Activated naive CD8-positive, alpha-beta T cell treated with anti-CD3 and anti-CD28 coated beads, Interleukin-2, amount 50 U/mL, for 16 hours (primary cell): ENCODE results near the gene ZNF292.
"Not testable (repeated sequence)": the region's sequence is repeated elsewhere in the genome, so short reads cannot be mapped to it uniquely, and the experiment has no call there.

Source experiments
- DNase-seq: peaks from one replicate; pipeline ENCODE4 v3.0.0-alpha.2; 2020; ENCODE audit warnings: low read depth, low spot score

ZNF292 gene

DNA sequence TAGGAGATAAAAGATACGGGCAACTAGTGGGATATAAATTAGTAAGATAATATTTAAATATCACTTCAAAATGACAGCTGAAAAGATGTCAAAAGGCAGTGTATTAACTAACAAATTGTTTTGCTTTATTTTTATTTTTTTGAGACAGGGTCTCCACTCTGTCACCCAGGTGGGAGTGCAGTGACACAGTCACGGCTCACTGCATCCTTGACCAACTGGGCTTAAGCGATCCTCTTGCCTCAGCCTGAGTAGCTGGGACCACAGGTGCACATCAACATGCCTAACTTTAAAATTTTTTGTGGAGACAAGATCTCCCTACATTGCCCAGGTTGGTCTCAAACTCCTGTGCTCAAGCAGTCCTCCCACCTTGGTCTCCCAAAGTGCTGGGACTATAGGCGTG is 5.9 kb downstream of the ZNF292 start:
- DNase-seq: no peak

DNA sequence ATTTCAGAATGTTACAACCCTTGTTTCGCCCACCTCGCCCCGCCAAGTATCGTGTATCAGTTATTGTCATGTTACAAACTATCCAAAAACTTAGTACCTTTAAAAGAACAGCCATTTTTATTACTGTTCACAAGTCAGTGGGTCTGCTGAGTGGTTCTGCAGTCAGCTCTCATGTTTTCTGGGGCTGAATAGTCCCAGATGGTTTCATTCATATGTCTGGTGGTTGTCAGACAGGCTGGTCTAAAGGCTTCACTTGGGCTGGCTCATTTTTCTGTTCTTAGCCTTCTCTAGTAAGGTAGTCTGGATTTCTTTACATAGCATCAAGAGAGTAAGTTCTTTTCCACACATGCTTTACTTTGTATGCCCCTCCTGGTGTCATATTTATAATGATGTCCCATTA is 8.6 kb downstream of the ZNF292 start:
- no peak for DNase-seq

DNA sequence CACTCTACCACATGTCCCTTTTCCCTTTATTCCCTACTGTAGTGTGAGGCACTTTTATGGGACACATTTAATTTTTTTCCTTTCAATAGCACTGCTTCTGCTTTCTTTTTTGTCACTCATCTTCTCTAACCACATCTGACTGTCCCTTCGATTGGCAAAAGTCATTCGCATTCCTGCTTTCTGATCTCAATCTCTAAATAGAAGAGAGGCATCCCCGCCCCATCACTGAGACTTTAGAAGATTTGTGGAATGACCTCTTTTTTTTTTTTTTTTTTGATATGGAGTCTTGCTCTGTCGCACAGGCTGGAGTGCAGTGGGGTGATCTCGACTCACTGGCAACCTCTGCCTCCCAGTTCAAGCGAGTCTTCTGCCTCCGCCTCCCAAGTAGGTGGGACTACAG is 9.1 kb downstream of the ZNF292 start:
- DNase-seq: no peak

DNA sequence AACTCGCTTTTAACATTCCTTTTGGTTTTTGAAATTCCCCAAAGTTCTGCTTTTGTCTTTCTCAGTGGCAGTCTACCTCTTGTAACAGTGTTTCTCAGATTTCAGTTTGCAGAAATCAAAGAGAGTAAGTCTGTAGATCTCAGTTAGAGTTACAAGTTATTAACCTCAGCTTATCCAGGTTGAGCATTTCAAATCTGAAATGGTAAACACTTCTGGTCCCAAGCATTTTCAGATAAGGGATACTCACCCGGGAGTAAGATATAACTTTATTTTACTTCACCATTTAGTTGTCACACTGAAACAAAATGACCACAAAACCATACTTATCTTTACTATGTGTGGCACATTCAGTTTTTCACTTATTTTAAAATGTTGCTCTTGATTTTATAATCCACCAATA is 9.8 kb downstream of the ZNF292 start:
- DNase-seq: no peak

DNA sequence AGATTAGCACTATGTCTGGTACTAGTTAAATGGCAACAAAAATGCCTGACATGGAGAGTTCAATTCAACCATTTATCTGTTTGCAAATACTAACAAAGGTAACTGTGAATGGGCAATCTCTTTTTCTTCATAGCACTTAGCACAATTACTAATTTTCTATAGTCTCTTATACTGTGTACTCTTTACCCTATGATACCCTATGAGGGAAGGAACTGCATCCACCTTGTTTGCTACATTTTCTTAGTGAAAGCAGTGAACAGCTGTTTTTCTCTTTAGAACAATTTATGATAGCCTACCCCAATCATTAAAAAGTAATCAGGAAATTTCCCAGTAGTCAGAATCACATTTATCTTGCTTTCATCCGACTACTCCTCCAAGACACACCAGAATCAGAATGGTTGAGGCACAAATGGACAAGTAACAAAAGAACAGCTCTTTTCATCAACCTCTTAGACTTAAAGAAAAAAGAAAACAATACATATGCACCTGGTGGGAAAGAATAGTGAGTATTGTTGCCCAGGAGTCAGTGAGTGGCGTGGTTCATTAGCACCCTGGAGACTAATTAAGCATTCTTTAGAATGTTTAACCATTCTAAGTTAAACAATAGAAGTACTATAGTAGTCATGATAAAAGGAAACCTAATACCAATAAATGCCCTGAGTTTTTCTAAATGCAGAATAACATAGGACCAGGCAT is 16.7 kb downstream of the ZNF292 start:
- no peak for DNase-seq

DNA sequence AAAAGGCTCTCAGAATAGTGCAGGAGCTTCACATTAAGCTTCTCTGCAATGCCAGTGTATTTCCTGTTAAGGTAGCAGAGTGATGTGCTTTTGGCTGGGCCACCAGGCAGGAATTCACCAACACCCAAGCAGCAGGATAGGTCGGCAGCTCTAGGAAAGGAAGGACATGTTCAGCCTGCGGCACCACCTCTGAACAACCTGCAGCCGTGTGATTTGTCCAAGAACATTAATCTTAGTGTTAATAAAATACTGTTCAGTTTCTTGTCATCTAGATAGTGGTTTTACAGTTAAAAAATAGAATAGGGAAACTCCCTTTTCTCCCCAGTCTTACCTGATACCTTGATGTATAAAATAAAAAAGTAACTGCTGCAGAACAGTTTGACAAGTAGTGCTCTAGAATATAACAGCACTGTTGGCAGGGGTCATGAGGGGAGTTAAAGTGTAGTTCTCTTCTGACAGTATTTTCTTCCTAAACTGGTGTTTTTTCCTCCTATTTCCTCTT is 18.8 kb downstream of the ZNF292 start:
- DNase-seq: no peak

DNA sequence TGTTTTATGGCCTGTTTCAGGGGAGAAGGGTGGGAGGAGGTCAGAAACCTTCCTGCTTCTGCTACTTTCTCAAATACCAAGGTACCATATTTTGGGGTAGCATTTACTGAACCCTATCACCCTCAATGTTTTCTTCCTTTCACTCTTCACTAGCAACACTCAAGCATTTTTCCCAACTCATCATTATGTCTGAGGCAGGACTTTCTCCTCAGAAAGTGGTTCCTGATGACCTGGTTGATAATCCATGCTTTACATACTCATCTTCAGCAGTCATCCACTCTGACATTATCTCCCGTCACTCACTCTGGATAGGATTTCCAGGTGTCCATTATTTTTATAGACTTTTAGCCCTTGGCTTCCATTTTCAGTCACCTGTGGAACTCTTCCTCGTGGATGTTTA is 21.1 kb downstream of the ZNF292 start:
- DNase-seq: no peak

DNA sequence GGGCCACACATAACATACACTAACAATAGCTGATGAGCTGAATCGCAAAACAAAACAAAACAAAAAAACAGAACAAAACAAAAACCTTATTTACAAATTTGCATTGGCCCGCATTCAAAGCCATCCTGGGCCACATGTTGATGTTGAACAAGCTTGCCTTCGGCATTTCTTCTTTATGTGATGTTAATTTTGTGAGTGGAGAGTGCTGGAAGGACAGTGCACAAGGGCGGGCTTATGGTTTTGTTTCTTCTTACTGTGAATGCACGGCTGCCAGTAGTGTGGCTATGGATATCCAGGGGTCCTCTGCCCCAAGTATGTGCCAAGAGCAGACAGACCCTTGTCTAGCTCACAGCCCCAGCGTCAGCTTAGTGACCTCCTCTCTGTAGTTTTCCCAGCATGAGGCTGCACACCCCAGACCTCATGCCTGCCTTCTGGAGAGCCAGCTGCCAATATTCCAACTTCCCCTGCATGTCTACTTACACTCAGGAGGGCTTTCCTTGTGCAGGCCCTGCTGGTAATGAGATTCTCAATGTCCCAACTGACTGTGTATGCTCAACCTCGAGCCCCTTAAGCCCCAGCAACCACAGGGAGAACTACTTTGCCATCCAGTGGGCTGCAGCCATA is 24.9 kb downstream of the ZNF292 start:
- DNase-seq: no peak

DNA sequence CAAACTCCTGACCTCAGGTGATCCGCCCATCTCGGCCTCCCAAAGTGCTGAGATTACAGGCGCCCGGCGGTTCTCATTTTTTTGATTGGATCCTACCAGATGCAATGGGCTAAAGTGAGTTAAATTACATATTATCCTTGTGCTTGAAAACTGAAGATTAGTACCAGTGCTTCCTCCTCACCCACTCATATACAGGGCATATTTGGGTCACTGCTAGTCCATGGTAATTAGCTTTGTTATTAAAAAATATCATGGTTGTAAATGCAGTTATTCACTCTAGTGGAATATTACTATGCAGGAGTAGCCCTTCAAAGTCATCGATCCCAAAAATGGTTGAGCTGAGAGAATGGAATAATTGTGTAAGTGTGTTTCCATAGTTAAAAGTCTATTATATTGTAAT is 26.5 kb downstream of the ZNF292 start:
- DNase-seq: no peak

DNA sequence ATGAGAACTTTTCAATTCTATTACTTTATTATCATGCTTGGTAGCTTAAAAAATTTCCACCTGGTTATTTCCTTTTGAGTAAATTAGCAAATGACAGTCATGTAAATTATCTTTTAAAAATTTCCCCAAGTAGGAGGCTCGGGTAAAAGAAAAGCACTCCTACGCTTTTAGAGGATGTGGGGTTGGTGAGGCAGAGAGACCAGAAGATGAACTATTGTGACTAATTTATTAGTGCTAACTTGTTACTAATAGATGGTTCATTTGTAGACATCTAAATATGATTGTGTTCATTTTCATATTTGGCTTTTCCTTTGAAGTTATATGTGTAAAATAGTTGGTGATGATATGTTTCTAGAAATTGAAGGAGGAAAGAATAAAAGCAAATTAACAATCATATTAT is 27.0 kb downstream of the ZNF292 start:
- no peak for DNase-seq

DNA sequence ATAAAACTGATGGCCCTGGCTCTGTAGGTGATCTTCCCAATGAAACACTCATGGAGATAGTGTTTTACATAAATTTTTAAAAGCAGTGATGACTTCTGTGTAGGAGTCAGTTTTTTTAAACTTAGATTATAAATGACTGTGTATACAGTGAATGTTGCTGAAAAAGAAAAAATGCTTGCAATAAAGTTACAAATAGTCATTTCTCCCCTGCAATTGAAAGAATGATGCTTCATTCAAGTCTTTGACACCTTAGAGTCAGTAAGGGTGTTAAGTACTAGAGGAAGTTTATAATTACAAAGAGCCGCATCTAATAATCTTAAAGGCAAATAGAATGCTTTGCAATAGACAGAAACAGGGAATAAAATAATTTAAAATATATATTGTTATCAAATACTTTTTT is 27.6 kb downstream of the ZNF292 start:
- no peak for DNase-seq

DNA sequence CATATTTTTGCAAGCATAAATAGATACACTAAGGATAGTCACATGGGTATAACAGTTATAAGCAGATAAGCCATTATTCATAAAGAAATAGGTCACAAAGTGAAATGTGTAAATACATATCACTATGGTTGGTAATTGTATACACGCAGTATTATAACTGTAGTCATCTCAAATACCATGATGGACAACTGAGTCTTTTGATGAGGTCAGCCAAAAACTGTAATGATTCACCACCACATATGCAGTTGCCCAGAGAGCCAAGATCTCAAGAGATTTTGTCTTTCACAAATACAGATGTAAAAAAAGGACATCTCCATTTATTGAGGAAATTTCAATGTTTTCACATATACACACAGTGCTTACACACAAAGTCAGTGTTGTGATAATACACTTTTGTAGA is 28.3 kb downstream of the ZNF292 start:
- DNase-seq: no peak

DNA sequence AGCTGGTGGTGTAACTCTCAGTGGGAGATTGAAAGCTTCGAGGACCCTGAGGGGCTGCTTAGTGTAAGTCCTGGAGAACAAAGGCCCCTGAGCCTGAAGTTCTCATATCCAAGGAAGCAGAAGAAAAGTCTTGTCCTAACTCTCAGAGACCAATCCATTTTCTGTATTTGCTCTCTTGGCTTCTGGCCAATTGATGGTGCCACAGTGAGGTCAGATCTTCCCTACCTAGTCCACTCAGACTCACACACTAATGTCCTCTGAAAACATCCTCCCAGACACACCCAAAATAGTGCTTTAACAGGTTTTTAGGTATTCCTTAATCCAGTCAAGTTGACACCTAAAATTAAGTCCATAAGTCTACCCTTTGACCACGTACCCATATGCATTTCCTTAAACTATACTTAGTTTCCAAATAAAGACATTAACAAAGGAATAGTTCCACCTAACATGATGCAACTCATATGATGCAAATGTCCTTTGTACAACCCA is 29.4 kb downstream of the ZNF292 start:
- no peak for DNase-seq

DNA sequence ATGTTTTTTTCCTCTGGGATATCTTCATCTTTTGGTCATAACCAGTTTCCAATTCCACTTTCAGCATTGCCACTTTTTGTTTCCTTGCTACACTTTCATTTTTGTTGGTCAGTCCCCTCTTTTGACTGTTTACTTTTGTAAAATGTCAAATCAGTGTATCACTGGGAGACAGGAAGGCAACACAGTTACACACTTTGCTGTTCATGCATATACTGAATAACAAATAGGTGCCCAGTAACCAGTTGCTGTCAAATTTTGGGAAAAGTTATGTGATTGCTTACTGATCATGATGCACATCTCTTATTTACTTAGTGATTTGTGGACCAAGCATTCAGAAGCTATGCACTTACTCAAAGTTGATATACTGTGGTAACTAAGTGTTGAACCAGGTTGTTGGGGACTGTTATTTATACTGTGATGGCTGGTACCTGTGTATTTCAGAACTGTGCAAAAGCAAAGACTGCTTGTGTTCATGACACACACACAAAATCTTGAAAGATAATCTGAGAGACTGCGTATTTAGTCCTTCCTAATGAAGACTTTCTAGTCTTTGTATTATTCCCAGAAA is 41.0 kb downstream of the ZNF292 start:
- no peak for DNase-seq

DNA sequence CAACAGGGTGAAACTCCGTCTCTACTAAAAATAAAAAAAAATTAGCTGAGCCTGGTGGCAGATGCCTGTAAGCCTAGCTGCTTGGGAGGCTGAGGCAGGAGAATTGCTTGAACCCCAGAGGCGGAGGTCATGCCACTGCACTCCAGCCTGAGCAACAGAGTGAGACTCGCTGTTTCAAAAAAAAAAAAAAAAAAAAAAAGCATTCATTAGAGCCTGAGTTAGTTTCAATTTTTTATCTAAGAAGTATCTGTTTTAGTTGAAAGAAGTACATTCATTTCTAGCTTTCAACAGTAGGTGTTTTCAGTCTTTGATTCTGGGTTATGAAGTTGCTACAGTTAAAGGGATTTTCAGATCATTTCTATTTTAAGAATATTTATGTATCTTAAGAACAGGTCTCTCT is 42.2 kb downstream of the ZNF292 start:
- DNase-seq: no peak

DNA sequence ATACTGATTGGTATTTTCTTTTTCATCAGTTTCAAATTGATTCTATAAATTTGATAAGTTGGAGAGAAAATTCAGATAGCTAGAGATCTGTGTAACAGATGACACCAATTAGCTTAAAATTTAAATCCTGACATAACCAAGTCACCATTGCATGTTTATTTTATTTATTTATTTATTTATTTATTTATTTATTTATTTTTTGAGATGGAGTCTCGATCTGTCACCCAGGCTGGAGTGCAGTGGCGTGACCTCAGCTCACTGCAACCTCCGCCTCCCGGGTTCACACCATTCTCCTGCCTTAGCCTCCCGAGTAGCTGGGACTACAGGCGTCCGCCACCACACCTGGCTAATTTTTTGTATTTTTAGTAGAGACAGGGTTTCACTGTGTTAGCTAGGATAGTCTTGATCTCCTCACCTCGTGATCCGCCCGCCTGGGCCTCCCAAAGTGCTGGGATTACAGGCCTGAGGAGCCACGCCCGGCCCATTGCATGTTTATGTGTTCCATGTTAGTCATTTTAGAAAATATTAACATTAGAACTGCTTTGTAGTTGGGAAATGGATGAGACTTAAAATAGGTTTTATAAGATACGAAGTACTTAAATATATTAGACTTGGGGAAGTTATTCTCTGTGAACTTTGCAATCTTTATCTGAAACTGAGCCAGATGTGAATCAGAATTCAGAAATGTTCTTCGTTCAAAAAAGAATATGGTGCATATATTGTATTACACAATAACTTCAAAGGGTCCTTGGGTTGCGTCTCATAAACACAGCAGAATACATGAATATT is 42.9 kb downstream of the ZNF292 start:
- not testable (repeated sequence) for DNase-seq

DNA sequence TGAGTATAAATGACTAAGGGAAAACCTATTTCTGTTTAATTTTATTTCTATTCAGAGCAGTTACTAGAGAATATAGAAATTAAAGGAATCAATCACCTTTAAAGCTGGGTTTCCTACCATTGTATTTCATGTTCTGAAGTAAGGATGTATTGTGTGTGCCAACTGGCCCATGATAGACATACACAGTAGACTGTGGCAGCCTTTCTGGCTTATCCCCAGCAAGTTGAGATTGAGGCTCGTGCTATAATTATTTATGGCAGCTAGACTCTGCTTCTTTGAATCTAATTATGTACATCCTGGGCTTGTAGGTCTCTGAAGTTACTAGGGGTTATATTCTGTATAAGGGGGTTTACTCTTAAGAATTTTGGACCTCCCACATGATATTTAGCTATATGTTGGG is 44.4 kb downstream of the ZNF292 start:
- no peak for DNase-seq

DNA sequence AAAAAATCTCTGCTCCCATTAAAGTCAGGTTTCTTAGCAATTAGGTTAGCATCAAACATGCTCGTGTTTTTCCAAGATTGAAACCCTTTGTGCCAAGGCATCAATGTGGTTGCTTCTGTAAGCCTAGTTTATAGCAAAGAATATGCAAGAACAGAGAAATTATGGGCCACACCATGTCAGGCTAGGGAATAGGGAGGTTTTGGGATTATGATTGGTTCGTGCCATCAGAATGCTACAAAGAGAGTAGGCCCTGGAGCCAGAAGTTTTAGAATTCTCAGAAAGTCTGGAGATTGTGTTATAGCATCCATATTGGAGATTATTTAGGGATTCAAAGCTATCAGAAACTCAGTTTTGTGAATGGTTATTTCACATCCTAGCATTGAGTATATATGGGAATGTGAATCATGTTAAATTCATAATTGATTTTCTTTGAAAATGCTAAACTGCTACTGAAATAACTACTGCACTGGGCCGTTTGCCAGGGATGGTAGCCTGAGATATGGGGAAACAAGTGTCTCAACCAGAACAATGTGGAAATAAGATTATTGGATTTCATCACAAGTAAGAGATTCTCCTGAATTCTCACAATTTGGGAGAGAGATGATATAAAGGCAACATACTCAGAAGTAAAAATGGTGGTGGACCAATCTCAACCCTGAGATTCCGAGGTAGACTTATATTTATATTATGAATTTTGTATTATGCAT is 45.3 kb downstream of the ZNF292 start:
- DNase-seq: no peak

DNA sequence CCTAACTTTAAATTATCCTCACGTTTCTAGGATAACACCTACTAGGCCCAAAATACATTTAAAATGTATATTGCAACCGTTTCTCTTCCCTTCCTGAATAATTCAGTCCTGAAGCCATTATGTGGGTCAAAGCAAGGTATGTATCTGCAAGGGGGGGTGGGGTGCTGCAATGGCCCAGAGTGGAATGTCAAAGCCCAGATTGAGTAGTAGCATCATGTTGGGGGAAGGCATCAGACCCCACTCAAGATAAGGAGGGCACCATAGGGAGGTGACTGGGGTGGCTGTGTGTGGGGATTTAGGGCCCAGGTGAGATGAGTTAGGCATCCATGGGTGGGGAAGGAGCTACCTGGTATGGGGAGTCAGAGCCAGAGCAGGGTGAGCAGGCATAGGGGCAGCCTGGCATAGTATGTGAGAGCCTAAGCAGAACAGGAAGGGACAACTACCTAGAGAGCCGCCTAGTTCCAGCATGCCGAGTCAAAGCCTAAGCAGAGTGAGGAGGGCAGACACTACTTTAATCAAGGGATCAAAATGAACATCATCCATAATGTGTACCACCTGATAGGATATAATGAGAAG is 48.2 kb downstream of the ZNF292 start:
- DNase-seq: no peak

DNA sequence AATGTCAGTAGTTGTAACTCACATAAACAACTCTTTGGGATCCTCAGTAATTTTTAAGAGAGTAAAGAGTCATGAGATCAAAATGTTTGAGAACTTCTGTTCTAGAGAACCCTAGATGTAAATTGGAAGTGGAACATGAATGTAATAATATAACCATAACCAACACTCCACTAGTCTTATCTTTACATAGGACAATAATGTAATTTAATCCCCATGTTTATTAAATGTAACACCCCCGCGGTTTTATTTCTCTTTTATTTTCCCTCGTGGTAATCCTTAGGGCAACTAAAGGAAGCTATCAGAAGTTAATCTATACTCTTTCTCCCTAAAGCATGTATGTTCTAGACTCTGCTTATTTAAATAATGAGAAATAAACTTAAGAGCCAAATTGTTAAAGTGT is 54.4 kb downstream of the ZNF292 start:
- DNase-seq: no peak

DNA sequence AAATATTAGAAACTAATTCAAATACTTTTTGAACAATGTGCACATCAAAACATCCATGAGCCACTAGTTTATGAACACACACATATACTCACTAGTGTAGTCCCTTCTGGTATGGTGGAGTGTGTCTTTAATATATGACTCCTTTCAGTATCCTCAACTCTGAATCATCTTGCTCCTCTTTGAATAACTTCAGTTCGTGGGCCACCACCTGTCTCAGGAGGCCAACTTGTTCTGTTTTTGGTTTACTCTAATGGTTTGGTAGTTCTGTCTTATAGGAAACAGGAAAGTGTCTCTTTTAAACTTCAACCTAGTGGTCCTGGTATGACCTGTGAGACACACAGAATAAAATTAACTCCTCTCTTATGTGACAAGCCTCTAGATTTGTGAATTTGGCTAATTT is 55.6 kb downstream of the ZNF292 start:
- no peak for DNase-seq
